K562 (cell line): ENCODE measurements around the gene NR6A1. TPM values are rescaled to one million over a fixed set of nuclear protein-coding genes. Genes with fewer than 3 reads are reported as not detected.

Source experiments
- ATAC-seq: fragments of 200-7000 bp; cut with Tn5 transposase; 3 replicates; pipeline ENCODE4 v1.9.1; 2020; ENCODE audit warnings: moderate library complexity
- BruUV-seq: library from RNA; stranded (reverse); fragments of 400-500 nt; replicated peaks from 2 replicates; lab custom pipeline; 2021; lab: Mats Ljungman, UMichigan
- CTCF ChIA-PET: fragments of 300-600 bp; formaldehyde crosslinking; extraction: SDS; loops from one replicate; lab custom pipeline; 2021; ENCODE audit warnings: low intra/inter-chr PET ratio; lab: Yijun Ruan, JAX
- POLR2A ChIA-PET: fragments of 300-600, 350-650 bp; sonication (Branson Sonifier 250); formaldehyde crosslinking; extraction: SDS; loops from one replicate; lab custom pipeline; 2021; ENCODE audit warnings: antibody characterized with exemption, inconsistent platforms; lab: Yijun Ruan, JAX
- DNase-seq, 4 experiments: peaks; one replicate each; pipeline versions ENCODE4 v3.0.0 to v3.0.0-alpha.2; 2011 to 2018; ENCODE audit warnings: low spot score in 3 of 4, mixed read lengths in 3 of 4; ENCODE audit errors: extremely low read depth in 1 of 4
- FAIRE-seq: peaks from 2 replicates; lab custom pipeline; 2011; peaks lifted over from hg19 to GRCh38; lab: Jason Lieb, UNC
- H2AFZ ChIP-seq: 2 replicates; pipeline ENCODE4 v1.6.0; 2011; ENCODE audit warnings: low read depth, low read length, control low read depth, inconsistent platforms
- H3K27ac ChIP-seq: fragments of 200-600 bp; 3 replicates; pipeline ENCODE4 v1.8.0; 2011; ENCODE audit warnings: low read depth, mild to moderate bottlenecking, control low read depth, inconsistent platforms, low read length, moderate library complexity, mixed read lengths; ENCODE audit errors: extremely low read depth
- H3K27me3 ChIP-seq, 2 experiments: fragments of 300-600 bp in 1 of 2; 2 replicates in 1 of 2; 3 replicates in 1 of 2; pipeline versions ENCODE4 v1.6.0 to v1.8.0; 2011; ENCODE audit warnings: inconsistent platforms in 2 of 2, low read length in 2 of 2, mild to moderate bottlenecking in 1 of 2, mixed read lengths in 1 of 2, moderate library complexity in 1 of 2; ENCODE audit not compliant: control insufficient read depth in 2 of 2, insufficient read depth in 2 of 2
- H3K36me3 ChIP-seq: fragments of 300-600 bp; 3 replicates; pipeline ENCODE4 v1.8.0; 2011; ENCODE audit warnings: mild to moderate bottlenecking, low read length, inconsistent platforms; ENCODE audit not compliant: control insufficient read depth, insufficient read depth
- H3K4me1 ChIP-seq, 2 experiments: fragments of 200-600 bp in 1 of 2; replicated peaks in 1 of 2; 2 replicates in 1 of 2; 3 replicates in 1 of 2; pipeline versions ENCODE4 v1.5.1 to v1.8.0; 2011; ENCODE audit warnings: inconsistent platforms in 2 of 2, low read length in 2 of 2, mild to moderate bottlenecking in 1 of 2, mixed read lengths in 1 of 2, moderate library complexity in 1 of 2; ENCODE audit not compliant: control insufficient read depth in 2 of 2, insufficient read depth in 2 of 2
- H3K4me2 ChIP-seq: 2 replicates; pipeline ENCODE4 v1.6.1; 2011; ENCODE audit warnings: low read length, control low read depth, inconsistent platforms, mixed read lengths; ENCODE audit not compliant: insufficient read depth
- H3K4me3 ChIP-seq: fragments of 200-600 bp; sonication (generic), shearing (Covaris generic); 2 replicates; pipeline ENCODE4 v1.5.1; 2016; ENCODE audit warnings: control low read depth, inconsistent platforms
- H3K79me2 ChIP-seq: fragments of 200-600 bp; 3 replicates; pipeline ENCODE4 v1.8.0; 2011; ENCODE audit warnings: low read length, inconsistent platforms; ENCODE audit not compliant: control insufficient read depth, insufficient read depth
- H3K9ac ChIP-seq, 2 experiments: 2 replicates each; pipeline versions ENCODE4 v1.6.0 to v1.6.1; 2011; ENCODE audit warnings: low read depth in 2 of 2, low read length in 2 of 2, control low read depth in 1 of 2, inconsistent platforms in 1 of 2, mild to moderate bottlenecking in 1 of 2, mixed read lengths in 1 of 2; ENCODE audit not compliant: insufficient read depth in 1 of 2
- H3K9me1 ChIP-seq: one replicate; pipeline ENCODE4 v1.6.0; 2011; ENCODE audit warnings: inconsistent platforms, mild to moderate bottlenecking, low read length, moderate library complexity; ENCODE audit not compliant: control insufficient read depth, insufficient read depth
- H3K9me3 ChIP-seq: replicated peaks from 2 replicates; pipeline ENCODE4 v1.5.1; 2011; ENCODE audit warnings: low read depth, low read length, inconsistent platforms; ENCODE audit not compliant: control insufficient read depth, insufficient read depth
- H4K20me1 ChIP-seq: replicated peaks from 2 replicates; pipeline ENCODE4 v1.6.1; 2011; ENCODE audit warnings: low read length, inconsistent platforms, mixed read lengths; ENCODE audit not compliant: control insufficient read depth, insufficient read depth
- ARID1B ChIP-seq: fragments of 450-650 bp; IDR thresholded peaks from 2 replicates; pipeline ENCODE4 v1.6.1; 2016; ENCODE audit warnings: antibody characterized with exemption, mild to moderate bottlenecking, inconsistent platforms
- CBFA2T3 ChIP-seq: fragments of 450-650 bp; IDR thresholded peaks from 2 replicates; pipeline ENCODE4 v1.6.1; 2017
- CSDE1 ChIP-seq, 2 experiments: fragments of 450-650 bp; IDR thresholded peaks; 2 replicates each; pipeline ENCODE4 v1.6.1; 2016; ENCODE audit warnings: mild to moderate bottlenecking in 1 of 2
- DNMT1 ChIP-seq: fragments of 450-650 bp; IDR thresholded peaks from 2 replicates; pipeline ENCODE4 v1.6.1; 2016; ENCODE audit warnings: antibody characterized with exemption, mild to moderate bottlenecking
- FOXA3 ChIP-seq, 2 experiments: fragments of 450-650 bp in 1 of 2; sonication (generic) in 1 of 2; formaldehyde crosslinking; IDR thresholded peaks in 1 of 2; conservative IDR thresholded peaks in 1 of 2; 2 replicates each; pipeline versions ENCODE4 v1.4.0 to v1.8.0; 2020 to 2022; ENCODE audit warnings: mild to moderate bottlenecking in 2 of 2, missing genetic modification reagents in 1 of 2
- HNRNPUL1 ChIP-seq: fragments of 200-400 bp; formaldehyde crosslinking; IDR thresholded peaks from 2 replicates; pipeline ENCODE4 v1.6.1; 2017; ENCODE audit warnings: low read length
- ILF3 ChIP-seq: fragments of 450-650 bp; IDR thresholded peaks from 2 replicates; pipeline ENCODE4 v1.6.1; 2018; ENCODE audit warnings: antibody characterized with exemption, mild to moderate bottlenecking, moderate library complexity, borderline replicate concordance
- KAT7 ChIP-seq: sonication (generic); formaldehyde crosslinking; IDR thresholded peaks from 2 replicates; pipeline ENCODE4 v1.8.0; 2022; ENCODE audit warnings: missing genetic modification reagents, mild to moderate bottlenecking, borderline replicate concordance
- MEIS2 ChIP-seq: fragments of 450-650 bp; IDR thresholded peaks from 2 replicates; pipeline ENCODE4 v1.6.1; 2014; ENCODE audit warnings: mild to moderate bottlenecking; ENCODE audit not compliant: partially characterized antibody
- NR2C1 ChIP-seq, 2 experiments: fragments of 450-650 bp; IDR thresholded peaks; 2 replicates each; pipeline ENCODE4 v1.6.1; 2017; ENCODE audit warnings: mild to moderate bottlenecking in 2 of 2, antibody characterized with exemption in 1 of 2, inconsistent platforms in 1 of 2, missing compliant biosample characterization in 1 of 2, missing genetic modification characterization in 1 of 2
- NR2C2 ChIP-seq, 2 experiments: fragments of 200-800 bp in 1 of 2; sonication (Bioruptor generic) in 1 of 2; sonication (generic) in 1 of 2; formaldehyde crosslinking in 1 of 2; IDR thresholded peaks; 2 replicates each; pipeline versions ENCODE4 v1.6.1 to v1.8.0; 2016 to 2022; ENCODE audit warnings: mild to moderate bottlenecking in 1 of 2, missing compliant biosample characterization in 1 of 2, missing genetic modification characterization in 1 of 2, missing genetic modification reagents in 1 of 2
- SOX6 ChIP-seq: fragments of 450-650 bp; IDR thresholded peaks from 2 replicates; pipeline ENCODE4 v1.6.1; 2014; ENCODE audit warnings: mild to moderate bottlenecking
- ZNF592 ChIP-seq: fragments of 450-650 bp; IDR thresholded peaks from 2 replicates; pipeline ENCODE4 v1.6.1; 2017; ENCODE audit warnings: antibody characterized with exemption, mild to moderate bottlenecking
- ZNF766 ChIP-seq: fragments of 200-800 bp; sonication (Bioruptor generic); conservative IDR thresholded peaks from 2 replicates; pipeline ENCODE4 v1.6.1; 2016; ENCODE audit warnings: missing genetic modification characterization, missing compliant biosample characterization
- WGBS: fragments of 100-300 bp; shearing (Covaris generic); methylation state at CpG from one replicate; pipeline ENCODE4 v1.1.6; 2016; ENCODE audit warnings: low coverage, mixed read lengths; ENCODE audit not compliant: insufficient coverage; ENCODE audit errors: missing lambda C conversion rate; 5-methylcytosine and 5-hydroxymethylcytosine counted together
- in situ Hi-C: fragments of 300-500 bp; cut with MboI; formaldehyde crosslinking; loops from 4 replicates; pipeline ENCODE4 v1.15.0; 2018; ENCODE audit warnings: inconsistent platforms, mixed read lengths
- intact Hi-C: fragments of 100-400 bp; cut with micrococcal nuclease; formaldehyde crosslinking; loops from 2 replicates; pipeline ENCODE4 v1.14.2; 2022
- polyA plus RNA-seq, 8 experiments: library from polyadenylated mRNA; depleted of rRNA in 4 of 8; stranded (reverse) in 5 of 8; unstranded in 3 of 8; fragments of >200 nt; fragmentation: Nextera tagmentation in 2 of 8; fragmentation: Illumina TruSeq in 1 of 8; extraction: Ambion mirVana in 2 of 8; extraction: Trizol in 1 of 8; gene quantifications; 2 replicates each; pipeline versions ENCODE4 v1.2.1 to v1.2.3, GENCODE V29; 2011 to 2014; ENCODE audit warnings: inconsistent platforms in 1 of 8, missing spikeins in 1 of 8
- total RNA-seq, 7 experiments: library from RNA; depleted of rRNA in 6 of 7; stranded (reverse); fragments of >200 nt in 6 of 7; fragmentation: Illumina TruSeq in 2 of 7; extraction: Trizol in 2 of 7; gene quantifications; 2 replicates each; pipeline versions ENCODE4 v1.2.1 to v1.2.3, GENCODE V29; 2011 to 2021; ENCODE audit warnings: low replicate concordance in 1 of 7

The NR6A1 gene
- total and polyA plus RNA-seq, 9 of the 15 experiments (the other 6 are each of a cell fraction or from before 2014, with no cell fraction given): 9.7 to 55.4 (median 28.3) TPM

GRCh38 chr9:124721109-124721906 is 49.8 kb downstream of the NR6A1 start:
- H2AFZ ChIP-seq: no peak overlapping the region
- no peaks in the 10 kb centered on the region for H3K9me1 ChIP-seq
- peak; percentile 11 for FAIRE-seq
- BruUV-seq: no TSS peak
- peaks cover 7% of the 10 kb centered on the region; the same call in 2 of the 3 replicates for H3K79me2 ChIP-seq
- intact Hi-C loops (no loop called here), in situ Hi-C loops (loop anchor here (25.0 kb wide), 1 partner anchor 309 kb away; the partner anchor contains the start of gene PSMB7)
- ChIA-PET POLR2A (interaction anchor here (0.6 to 1.2 kb wide), 5 partner anchors 12 to 858 kb away, joined by 3 to 5 read pairs (median 3); no protein-coding TSS in a partner anchor), CTCF (interaction anchor here (0.5 kb wide), 1 partner anchor 12 kb away, joined by 3 read pairs; no protein-coding TSS in a partner anchor)
- no peaks in the 10 kb centered on the region for H3K9me3 ChIP-seq
- peaks cover 0 to 26% of the 10 kb centered on the region in 2 experiments; a peak in 3 of 5 replicates for H3K4me1 ChIP-seq
- no peaks in the 10 kb centered on the region for H4K20me1 ChIP-seq
- peak in 1 of 4 experiments; percentile 31 for DNase-seq
- H3K4me2 ChIP-seq: peak overlapping the region; percentile 20; the same call in 1 of the 2 replicates
- WGBS: 13% methylated on average over 5 of the region's 5 CpGs
- no peak overlapping the region; a peak in 1 of 4 replicates for H3K9ac ChIP-seq
- H3K27me3 ChIP-seq: no peaks in the 10 kb centered on the region
- peak; percentile 73 for ATAC-seq
- peaks cover 41% of the 10 kb centered on the region for H3K36me3 ChIP-seq
- no peak overlapping the region for H3K4me3 ChIP-seq
- H3K27ac ChIP-seq: peak overlapping the region; percentile 55; the same call in 1 of the 3 replicates
- TF ChIP-seq ARID1B (peak; percentile 37; the same call in 1 of the 2 replicates), HNRNPUL1 (no peak), ZNF766 (CRISPR knock-in tag) (peak; percentile 60; the same call in 1 of the 2 replicates), NR2C2 (CRISPR knock-in tag; IDR thresholded peaks at IDR 0.05) (no peak), NR2C2 (tag; IDR thresholded peaks at IDR 0.05) (peak; percentile 70), ILF3 (no peak), CBFA2T3 (0 out of 2 replicates have a peak, but pooled peaks have one; percentile 16), DNMT1 (no peak), ZNF592 (0 out of 2 replicates have a peak, but pooled peaks have one; percentile 9), MEIS2 (peak; percentile 12), NR2C1 (IDR thresholded peaks at IDR 0.05) (peak; percentile 44; the same call in 1 of the 2 replicates), NR2C1 (tag; IDR thresholded peaks at IDR 0.05) (peak; percentile 61), FOXA3 (CRISPR knock-in tag; conservative IDR thresholded peaks at IDR 0.05 in 1 of 2, IDR thresholded peaks at IDR 0.05 in 1 of 2) (0 out of 4 replicates have a peak, but pooled peaks have one; percentile 22 to 26), SOX6 (0 out of 2 replicates have a peak, but pooled peaks have one; percentile 10), KAT7 (CRISPR knock-in tag) (0 out of 2 replicates have a peak, but pooled peaks have one; percentile 41), CSDE1 (IDR thresholded peaks at IDR 0.05) (no peak)
